ENCODE data around the gene CHD1.

CHD1 gene

GRCh38 chr5:98935206-98935605 lies 6.4 kb upstream of the CHD1 start:
- no peak for DNase-seq

- no peak for DNase-seq
Observed at GRCh38 chr5:98934546-98934945, 5.7 kb upstream of the CHD1 start.

- DNase-seq, result no peak
Observed at GRCh38 chr5:98933445-98934072, 4.8 kb upstream of the CHD1 start.

- DNase-seq, result no peak
Observed at GRCh38 chr5:98930972-98931762, 2.4 kb upstream of the CHD1 start.

GRCh38 chr5:98929710-98930298 lies 997 bp upstream of the CHD1 start:
- DNase-seq, result no peak

GRCh38 chr5:98927989-98928872 lies 576 bp downstream of the CHD1 start:
- peak; percentile 35 for DNase-seq

- DNase-seq, result peak; percentile 3
Observed at GRCh38 chr5:98927242-98927988, 1.4 kb downstream of the CHD1 start.

- no peak for DNase-seq
Observed at GRCh38 chr5:98923966-98924365, 4.8 kb downstream of the CHD1 start.

- DNase-seq, result no peak
Observed at GRCh38 chr5:98921947-98922505, 6.8 kb downstream of the CHD1 start.

GRCh38 chr5:98917433-98917832 lies 11.4 kb downstream of the CHD1 start:
- no peak for DNase-seq

GRCh38 chr5:98916540-98916939 lies 12.3 kb downstream of the CHD1 start:
- DNase-seq, result no peak

- DNase-seq, result no peak
Observed at GRCh38 chr5:98913911-98914310, 14.9 kb downstream of the CHD1 start.

- DNase-seq, result no peak
Observed at GRCh38 chr5:98911280-98912040, 17.3 kb downstream of the CHD1 start.

- no peak for DNase-seq
Observed at GRCh38 chr5:98909363-98909762, 19.4 kb downstream of the CHD1 start.

GRCh38 chr5:98907951-98908350 lies 20.9 kb downstream of the CHD1 start:
- no peak for DNase-seq

- DNase-seq, result no peak
Observed at GRCh38 chr5:98906756-98907355, 22.0 kb downstream of the CHD1 start.

- DNase-seq, result peak; percentile 15
Observed at GRCh38 chr5:98905857-98906688, 22.7 kb downstream of the CHD1 start.

GRCh38 chr5:98904780-98905179 lies 24.0 kb downstream of the CHD1 start:
- no peak for DNase-seq

- no peak for DNase-seq
Observed at GRCh38 chr5:98902733-98903132, 26.1 kb downstream of the CHD1 start.

GRCh38 chr5:98899456-98899855 lies 29.4 kb downstream of the CHD1 start:
- no peak for DNase-seq
